Tibial nerve (tissue), 4 donors: ENCODE results near the gene ABR. TPM values are rescaled to one million over a fixed set of nuclear protein-coding genes. Genes with fewer than 3 reads are reported as not detected.
"Not testable (repeated sequence)": the region's sequence is repeated elsewhere in the genome, so short reads cannot be mapped to it uniquely, and the experiment has no call there.

ENCODE experiments used
- DNase-seq, 2 donors: peaks; one replicate each; pipeline ENCODE4 v3.0.0-alpha.2; 2019; ENCODE audit warnings: low spot score in 2 of 2
- H3K27ac ChIP-seq, 4 donors: fragments of 200-600 bp; sonication (generic) in 3 of 4; one replicate each; pipeline ENCODE4 v1.5.1; 2017 to 2019; ENCODE audit warnings: mild to moderate bottlenecking in 1 of 4
- H3K27me3 ChIP-seq, 2 donors: fragments of 200-600 bp; sonication (generic) in 1 of 2; one replicate each; pipeline versions ENCODE4 v1.5.1 to v1.6.0; 2017 to 2019
- H3K36me3 ChIP-seq, 3 donors: fragments of 200-600 bp; sonication (generic); one replicate each; pipeline ENCODE4 v1.5.1; 2018 to 2019
- H3K4me1 ChIP-seq, 4 donors: fragments of 200-600 bp; sonication (generic) in 3 of 4; one replicate each; pipeline ENCODE4 v1.5.1; 2017 to 2019
- H3K4me3 ChIP-seq, 4 donors: fragments of 200-600 bp; sonication (generic) in 3 of 4; one replicate each; pipeline ENCODE4 v1.5.1; 2017 to 2019; ENCODE audit warnings: mild to moderate bottlenecking in 1 of 4, moderate library complexity in 1 of 4
- H3K9me3 ChIP-seq, 4 donors: fragments of 200-600 bp; sonication (generic) in 3 of 4; one replicate each; pipeline ENCODE4 v1.5.1; 2017 to 2019
- EP300 ChIP-seq, 2 donors: sonication (generic); formaldehyde crosslinking; IDR thresholded peaks; one replicate each; pipeline ENCODE4 v1.6.1; 2017; ENCODE audit warnings: antibody characterized with exemption in 2 of 2, mild to moderate bottlenecking in 1 of 2
- POLR2A ChIP-seq, 2 donors: fragments of 450-650 bp; IDR thresholded peaks; one replicate each; pipeline ENCODE4 v1.6.1; 2017; ENCODE audit warnings: antibody characterized with exemption in 2 of 2, mild to moderate bottlenecking in 2 of 2, moderate library complexity in 2 of 2
- WGBS, 2 donors: methylation state at CpG; one replicate each; pipeline ENCODE4 v1.1.5; 2018; 5-methylcytosine and 5-hydroxymethylcytosine counted together
- total RNA-seq, 4 donors: library from RNA; depleted of rRNA; stranded (reverse); fragments of >200 nt; gene quantifications; one replicate each; pipeline ENCODE4 v1.1.0, GENCODE V29; 2016
- TF ChIP-seq, protein P1 (sequence below), 5 experiments: fragments of 200-600 bp in 3 of 5; fragments of 450-650 bp in 2 of 5; sonication (generic) in 3 of 5; IDR thresholded peaks; one replicate each; pipeline ENCODE4 v1.5.1; 2016 to 2019; ENCODE audit warnings: antibody characterized with exemption in 5 of 5, mild to moderate bottlenecking in 3 of 5, moderate library complexity in 2 of 5

The ABR gene
- total RNA-seq, 4 donors from 2014 or later, result 88.8 to 193 (median 133) TPM

DNA sequence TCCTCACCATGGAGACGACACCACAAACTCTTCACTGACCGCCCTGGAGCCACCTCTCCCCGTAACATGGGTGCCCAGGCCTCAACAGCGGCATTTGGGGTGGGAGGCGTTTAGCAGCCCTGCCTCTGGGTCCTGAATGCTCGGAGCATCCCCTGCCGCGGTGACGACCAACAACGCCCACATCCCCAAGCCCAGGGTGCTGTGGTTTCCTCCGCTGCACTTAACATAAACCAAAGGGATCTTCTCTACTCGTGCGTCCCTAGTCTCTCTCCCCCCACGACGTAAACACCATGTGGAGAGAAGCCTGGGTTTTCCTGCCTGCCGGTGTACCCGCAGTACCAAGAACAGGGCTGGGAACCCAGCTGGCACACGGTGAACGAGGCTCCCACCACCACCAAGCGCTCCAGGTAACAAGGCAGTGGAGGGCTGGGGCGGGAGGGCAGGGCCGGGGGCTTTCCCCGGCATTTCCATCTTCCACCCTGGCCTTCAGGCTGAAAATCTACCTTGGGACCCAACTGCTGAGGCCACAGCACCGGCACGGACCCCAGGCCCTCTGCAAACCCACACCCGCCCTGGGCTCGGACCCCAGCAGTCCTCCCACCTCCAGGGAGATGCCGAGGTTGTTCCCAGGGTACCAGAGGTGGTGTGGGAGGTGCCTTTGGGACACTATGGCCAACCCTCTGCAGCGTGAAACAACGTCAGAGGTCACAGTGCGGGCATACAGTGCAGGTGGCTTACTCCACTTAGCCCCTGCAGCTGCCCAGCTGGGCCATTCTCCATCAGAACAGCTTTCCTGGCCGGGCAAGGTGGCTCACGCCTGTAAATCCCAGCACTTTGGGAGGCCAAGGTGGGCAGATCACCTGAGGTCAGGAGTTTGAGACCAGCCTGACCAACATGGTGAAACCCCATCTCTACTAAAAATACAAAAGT lies 128.5 kb downstream of the ABR start:
- H3K27ac ChIP-seq, result no peak overlapping the region
- TF ChIP-seq EP300 (IDR thresholded peaks at IDR 0.05) (no peak), POLR2A (IDR thresholded peaks at IDR 0.05) (no peak)
- TF ChIP-seq, protein P1, sequence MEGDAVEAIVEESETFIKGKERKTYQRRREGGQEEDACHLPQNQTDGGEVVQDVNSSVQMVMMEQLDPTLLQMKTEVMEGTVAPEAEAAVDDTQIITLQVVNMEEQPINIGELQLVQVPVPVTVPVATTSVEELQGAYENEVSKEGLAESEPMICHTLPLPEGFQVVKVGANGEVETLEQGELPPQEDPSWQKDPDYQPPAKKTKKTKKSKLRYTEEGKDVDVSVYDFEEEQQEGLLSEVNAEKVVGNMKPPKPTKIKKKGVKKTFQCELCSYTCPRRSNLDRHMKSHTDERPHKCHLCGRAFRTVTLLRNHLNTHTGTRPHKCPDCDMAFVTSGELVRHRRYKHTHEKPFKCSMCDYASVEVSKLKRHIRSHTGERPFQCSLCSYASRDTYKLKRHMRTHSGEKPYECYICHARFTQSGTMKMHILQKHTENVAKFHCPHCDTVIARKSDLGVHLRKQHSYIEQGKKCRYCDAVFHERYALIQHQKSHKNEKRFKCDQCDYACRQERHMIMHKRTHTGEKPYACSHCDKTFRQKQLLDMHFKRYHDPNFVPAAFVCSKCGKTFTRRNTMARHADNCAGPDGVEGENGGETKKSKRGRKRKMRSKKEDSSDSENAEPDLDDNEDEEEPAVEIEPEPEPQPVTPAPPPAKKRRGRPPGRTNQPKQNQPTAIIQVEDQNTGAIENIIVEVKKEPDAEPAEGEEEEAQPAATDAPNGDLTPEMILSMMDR (IDR thresholded peaks at IDR 0.05), result no peak
- peaks cover 0 to 6% (median 0%) of the 10 kb centered on the region in 4 donors for H3K4me1 ChIP-seq
- no peak overlapping the region for H3K4me3 ChIP-seq
- WGBS, 2 donors, result 86 to 90% methylated on average over 33 of the region's 33 CpGs
- DNase-seq, result no peak
- no peaks in the 10 kb centered on the region for H3K9me3 ChIP-seq
- H3K36me3 ChIP-seq, result peaks cover 0 to 66% (median 4%) of the 10 kb centered on the region in 3 donors
- H3K27me3 ChIP-seq, result no peaks in the 10 kb centered on the region

DNA sequence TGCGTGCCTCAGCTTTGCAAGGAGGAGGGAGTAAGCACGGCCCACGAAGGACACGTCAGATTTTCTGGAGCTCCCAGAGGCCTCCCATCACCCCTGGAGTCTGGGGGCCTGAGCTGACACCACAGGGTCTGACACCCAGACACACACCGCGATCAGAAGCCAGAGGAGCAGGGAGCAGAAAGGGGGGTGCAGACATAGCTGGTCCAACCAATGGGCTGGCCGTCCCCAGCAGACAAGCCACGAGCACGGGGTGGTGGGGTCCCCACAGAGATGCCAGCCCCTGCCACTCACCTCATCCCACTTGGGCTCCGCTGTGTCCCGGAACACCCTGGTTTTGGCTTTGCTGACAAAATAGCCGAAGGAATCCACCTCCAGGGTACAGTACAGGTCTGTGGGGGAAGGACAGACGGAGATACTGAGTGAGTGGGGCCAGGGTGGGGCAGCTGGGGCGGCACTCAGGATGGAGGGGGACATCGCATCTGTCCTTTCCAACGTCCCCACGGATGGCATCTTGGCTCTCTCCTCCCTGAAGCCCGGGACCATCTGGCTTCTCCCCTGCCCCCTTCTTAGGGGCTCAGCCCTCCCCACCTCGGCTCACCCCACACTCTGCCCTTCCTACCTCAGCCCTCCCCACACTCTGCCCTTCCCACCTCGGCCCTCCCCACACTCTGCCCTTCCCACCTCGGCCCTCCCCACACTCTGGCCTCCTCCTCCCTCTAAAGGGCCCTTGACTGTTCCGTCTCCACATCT lies 129.4 kb downstream of the ABR start:
- no peak for DNase-seq
- H3K4me1 ChIP-seq, result no peaks in the 10 kb centered on the region
- H3K36me3 ChIP-seq, result peaks cover 0 to 66% (median 4%) of the 10 kb centered on the region in 3 donors
- 78 to 82% methylated on average over 20 to 22 of the region's 22 CpGs for WGBS, 2 donors
- H3K4me3 ChIP-seq, result no peak overlapping the region
- TF ChIP-seq, protein P1 (IDR thresholded peaks at IDR 0.05), result no peak
- TF ChIP-seq EP300 (IDR thresholded peaks at IDR 0.05) (no peak), POLR2A (IDR thresholded peaks at IDR 0.05) (no peak)
- no peak overlapping the region for H3K27ac ChIP-seq
- no peaks in the 10 kb centered on the region for H3K27me3 ChIP-seq
- H3K9me3 ChIP-seq, result no peaks in the 10 kb centered on the region

DNA sequence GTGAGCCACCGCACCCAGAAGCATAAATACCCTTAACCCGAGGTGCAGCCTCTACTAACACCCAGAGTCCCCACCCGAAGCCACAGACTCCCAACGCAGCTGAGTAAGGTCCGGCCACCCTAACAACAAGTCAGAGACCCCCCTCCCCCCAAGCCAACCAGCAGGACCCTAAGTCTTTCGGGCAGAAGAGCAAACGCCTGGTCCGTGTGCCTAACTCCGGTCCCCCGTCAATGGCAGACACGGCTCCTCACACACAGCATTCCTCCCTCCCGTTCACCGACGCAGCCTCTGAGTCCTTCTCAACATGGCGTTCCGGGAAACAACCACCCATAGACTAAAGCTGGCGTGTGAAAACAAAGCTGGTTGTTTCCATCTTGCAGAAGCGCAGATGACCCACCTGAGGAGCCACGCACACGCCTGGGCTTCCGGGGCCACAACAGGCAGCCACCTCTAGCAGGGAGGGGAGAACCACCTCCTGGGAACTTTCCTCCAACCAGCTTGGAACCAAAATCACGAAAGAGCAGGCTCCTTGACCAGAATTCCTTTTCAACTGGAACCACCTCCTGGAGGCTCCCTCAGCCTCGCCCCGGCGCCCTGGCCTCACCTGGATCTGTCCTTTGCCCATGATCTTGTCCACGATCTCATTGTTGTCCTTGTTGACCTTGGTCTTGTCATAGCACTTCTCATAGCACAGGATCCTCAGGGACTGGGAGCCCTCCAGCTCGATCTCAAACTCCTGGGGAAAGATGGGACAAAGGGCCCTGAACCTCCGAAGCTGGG lies 130.1 kb downstream of the ABR start:
- 90 to 92% methylated on average over 28 of the region's 28 CpGs for WGBS, 2 donors
- DNase-seq, result no peak
- no peaks in the 10 kb centered on the region for H3K4me1 ChIP-seq

DNA sequence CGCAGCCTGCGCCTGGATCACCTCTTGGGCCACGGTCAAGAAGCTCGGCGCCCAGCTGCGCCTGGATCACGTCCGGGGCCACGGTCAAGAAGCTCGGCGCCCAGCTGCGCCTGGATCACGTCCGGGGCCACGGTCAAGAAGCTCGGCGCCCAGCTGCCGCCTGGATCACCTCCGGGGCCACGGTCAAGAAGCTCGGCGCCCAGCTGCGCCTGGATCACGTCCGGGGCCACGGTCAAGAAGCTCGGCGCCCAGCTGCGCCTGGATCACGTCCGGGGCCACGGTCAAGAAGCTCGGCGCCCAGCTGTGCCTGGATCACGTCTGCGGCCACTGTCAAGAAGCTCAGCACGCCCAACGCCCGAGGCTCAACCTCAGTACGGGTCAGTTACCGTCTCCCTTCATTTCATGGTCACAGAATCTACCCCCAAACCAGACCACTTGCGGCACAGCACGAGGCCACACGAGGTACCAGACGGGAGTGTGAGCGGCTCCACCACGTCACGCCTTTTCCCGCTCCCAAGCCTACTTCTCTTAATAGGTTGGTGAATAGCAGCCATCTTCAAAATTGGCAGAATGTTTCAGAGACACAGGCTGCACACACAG lies 131.2 kb downstream of the ABR start:
- DNase-seq, result not testable (repeated sequence)
- WGBS, 2 donors, result 94 to 95% methylated on average over 24 to 41 of the region's 49 CpGs

More for the DNA sequence above, 130.1 kb downstream of the ABR start:
- no peaks in the 10 kb centered on the region for H3K9me3 ChIP-seq
- H3K27ac ChIP-seq, result no peak overlapping the region
- H3K27me3 ChIP-seq, result no peaks in the 10 kb centered on the region
- no peak for TF ChIP-seq POLR2A (IDR thresholded peaks at IDR 0.05)
- no peak for TF ChIP-seq EP300 (IDR thresholded peaks at IDR 0.05)
- TF ChIP-seq, protein P1 (IDR thresholded peaks at IDR 0.05), result no peak
- H3K4me3 ChIP-seq, result no peak overlapping the region
- H3K36me3 ChIP-seq, result peaks cover 0 to 60% (median 0%) of the 10 kb centered on the region in 3 donors

More for the DNA sequence above, 131.2 kb downstream of the ABR start:
- not testable (repeated sequence) for H3K27ac ChIP-seq, H3K9me3 ChIP-seq, H3K4me1 ChIP-seq, H3K27me3 ChIP-seq, H3K4me3 ChIP-seq
- peaks cover 0 to 53% (median 0%) of the 10 kb centered on the region in 3 donors for H3K36me3 ChIP-seq
